Endothelial cell (in vitro differentiated cells): Measurements from ENCODE around the gene ZNF536. TPM values are rescaled to one million over a fixed set of nuclear protein-coding genes. Genes with fewer than 3 reads are reported as not detected.

Experiments
- DNase-seq: peaks from one replicate; pipeline ENCODE4 v3.0.0; 2021; ENCODE audit warnings: low spot score
- H3K27ac Mint-ChIP-seq: one replicate; pipeline ENCODE4 v1.8.0; 2021; ENCODE audit warnings: mixed read lengths, inconsistent platforms; ENCODE audit not compliant: unreplicated experiment
- H3K27me3 Mint-ChIP-seq: one replicate; pipeline ENCODE4 v1.8.0; 2021; ENCODE audit warnings: mild to moderate bottlenecking, moderate library complexity, mixed read lengths, inconsistent platforms; ENCODE audit not compliant: unreplicated experiment
- H3K36me3 Mint-ChIP-seq: one replicate; pipeline ENCODE4 v1.8.0; 2021; ENCODE audit warnings: mild to moderate bottlenecking, low read depth, mixed read lengths, inconsistent platforms; ENCODE audit not compliant: unreplicated experiment
- H3K4me1 Mint-ChIP-seq: one replicate; pipeline ENCODE4 v1.8.0; 2021; ENCODE audit warnings: mild to moderate bottlenecking, mixed read lengths, inconsistent platforms; ENCODE audit not compliant: unreplicated experiment
- H3K4me3 Mint-ChIP-seq: one replicate; pipeline ENCODE4 v1.8.0; 2021; ENCODE audit warnings: mild to moderate bottlenecking, mixed read lengths, inconsistent platforms; ENCODE audit not compliant: unreplicated experiment
- H3K9me3 Mint-ChIP-seq: one replicate; pipeline ENCODE4 v1.8.0; 2021; ENCODE audit warnings: mixed read lengths, inconsistent platforms; ENCODE audit not compliant: unreplicated experiment
- total RNA-seq: library from RNA; stranded (reverse); fragmentation: NEBNext Ultra II Directional; extraction: Animal tissue kit (Norgen Biotek cat#: 25700); gene quantifications from one replicate; pipeline ENCODE4 v1.2.1, GENCODE V29; 2021; ENCODE audit not compliant: unreplicated experiment
- TF ChIP-seq, protein P1 (sequence below): fragments of 200-600 bp; sonication (generic); IDR thresholded peaks from one replicate; pipeline ENCODE4 v1.5.0; 2021; ENCODE audit warnings: antibody characterized with exemption; ENCODE audit not compliant: unreplicated experiment

The ZNF536 gene
- total RNA-seq, 1 donor from 2014 or later = 0.33 TPM

DNA sequence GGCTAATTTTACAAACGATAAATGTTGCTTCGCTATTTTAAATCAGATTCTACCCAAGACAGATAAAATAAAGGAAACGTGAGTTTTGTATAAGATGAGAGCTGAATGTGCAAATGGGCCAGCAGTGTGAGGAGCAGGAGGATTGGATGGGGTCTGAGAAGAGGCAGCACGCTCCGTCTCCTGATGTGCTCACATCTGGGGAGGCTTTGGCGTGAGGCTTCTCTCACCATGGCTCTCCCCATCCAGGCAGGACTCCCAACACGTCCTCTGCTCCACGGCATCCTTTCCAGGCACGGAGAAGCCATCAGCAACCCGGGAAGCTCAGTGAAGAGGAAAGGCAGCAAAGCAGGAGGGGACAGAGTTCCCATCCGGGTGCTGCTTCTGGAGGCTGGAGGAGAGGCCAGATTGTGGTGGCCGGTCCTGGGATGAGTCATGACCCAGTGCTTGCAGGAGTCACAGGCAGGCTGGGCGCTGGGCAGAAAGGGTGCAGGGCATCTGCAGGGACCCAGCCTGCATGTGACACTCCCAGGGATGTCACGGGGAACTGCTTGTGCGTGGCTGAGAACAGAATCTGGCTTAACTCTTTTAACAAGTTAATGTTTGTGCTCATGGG is 47.5 kb downstream of the ZNF536 start:
- TF ChIP-seq, protein P1, sequence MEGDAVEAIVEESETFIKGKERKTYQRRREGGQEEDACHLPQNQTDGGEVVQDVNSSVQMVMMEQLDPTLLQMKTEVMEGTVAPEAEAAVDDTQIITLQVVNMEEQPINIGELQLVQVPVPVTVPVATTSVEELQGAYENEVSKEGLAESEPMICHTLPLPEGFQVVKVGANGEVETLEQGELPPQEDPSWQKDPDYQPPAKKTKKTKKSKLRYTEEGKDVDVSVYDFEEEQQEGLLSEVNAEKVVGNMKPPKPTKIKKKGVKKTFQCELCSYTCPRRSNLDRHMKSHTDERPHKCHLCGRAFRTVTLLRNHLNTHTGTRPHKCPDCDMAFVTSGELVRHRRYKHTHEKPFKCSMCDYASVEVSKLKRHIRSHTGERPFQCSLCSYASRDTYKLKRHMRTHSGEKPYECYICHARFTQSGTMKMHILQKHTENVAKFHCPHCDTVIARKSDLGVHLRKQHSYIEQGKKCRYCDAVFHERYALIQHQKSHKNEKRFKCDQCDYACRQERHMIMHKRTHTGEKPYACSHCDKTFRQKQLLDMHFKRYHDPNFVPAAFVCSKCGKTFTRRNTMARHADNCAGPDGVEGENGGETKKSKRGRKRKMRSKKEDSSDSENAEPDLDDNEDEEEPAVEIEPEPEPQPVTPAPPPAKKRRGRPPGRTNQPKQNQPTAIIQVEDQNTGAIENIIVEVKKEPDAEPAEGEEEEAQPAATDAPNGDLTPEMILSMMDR = no peak
- no peak overlapping the region for H3K27ac Mint-ChIP-seq
- no peak overlapping the region for H3K4me3 Mint-ChIP-seq
- H3K9me3 Mint-ChIP-seq = no peaks in the 10 kb centered on the region
- peaks cover 3% of the 10 kb centered on the region for H3K27me3 Mint-ChIP-seq
- no peaks in the 10 kb centered on the region for H3K4me1 Mint-ChIP-seq
- H3K36me3 Mint-ChIP-seq = no peaks in the 10 kb centered on the region
- DNase-seq = no peak

DNA sequence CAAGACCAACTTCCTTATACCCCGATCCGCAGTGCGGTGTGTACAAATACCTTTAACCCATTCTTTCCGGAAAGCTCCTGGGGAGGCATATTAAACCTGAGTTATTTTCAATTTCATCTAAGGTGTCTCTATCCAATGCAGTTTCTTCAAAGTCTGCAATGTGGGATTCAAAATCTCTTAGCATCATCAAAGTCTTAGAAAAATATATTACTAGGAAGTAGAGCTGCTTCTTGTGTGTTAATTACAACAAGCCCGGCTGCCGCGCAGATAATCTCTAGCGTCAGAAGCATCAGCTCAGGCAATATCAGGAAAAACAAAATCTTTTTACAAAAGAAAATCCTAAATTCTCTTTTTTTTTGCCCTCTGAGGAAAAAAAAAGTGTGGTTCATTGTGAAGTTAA is 48.1 kb downstream of the ZNF536 start:
- TF ChIP-seq, protein P1 = no peak
- H3K4me3 Mint-ChIP-seq = no peak overlapping the region
- H3K36me3 Mint-ChIP-seq = no peaks in the 10 kb centered on the region
- no peaks in the 10 kb centered on the region for H3K9me3 Mint-ChIP-seq
- H3K4me1 Mint-ChIP-seq = no peaks in the 10 kb centered on the region
- H3K27ac Mint-ChIP-seq = no peak overlapping the region
- DNase-seq = no peak
- peaks cover 3% of the 10 kb centered on the region for H3K27me3 Mint-ChIP-seq

DNA sequence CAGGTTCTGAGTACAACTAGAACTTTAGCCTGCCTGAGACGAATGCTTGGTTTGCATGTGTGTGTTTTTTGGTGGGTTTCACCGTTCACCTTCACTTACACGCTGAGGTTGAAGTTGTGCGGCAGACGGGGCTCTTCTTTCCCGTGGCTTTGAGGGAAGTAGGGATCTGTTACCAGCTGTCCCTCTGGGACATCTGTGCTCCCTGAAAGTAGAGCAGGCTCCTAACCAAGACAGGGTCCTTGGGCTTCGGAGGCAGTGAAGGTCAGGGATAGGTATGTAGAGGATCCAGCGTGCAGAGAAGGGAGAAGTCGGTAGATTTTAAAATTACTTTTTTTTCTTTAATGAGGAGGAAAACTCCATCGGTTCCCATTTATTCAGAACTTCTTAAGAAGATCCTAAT is 48.7 kb downstream of the ZNF536 start:
- Mint-ChIP-seq H3K9me3 (no peaks in the 10 kb centered on the region), H3K4me3 (no peak overlapping the region), H3K36me3 (no peaks in the 10 kb centered on the region), H3K27me3 (peaks cover 3% of the 10 kb centered on the region), H3K4me1 (no peaks in the 10 kb centered on the region), H3K27ac (no peak overlapping the region)
- TF ChIP-seq, protein P1 = no peak
- DNase-seq = no peak

DNA sequence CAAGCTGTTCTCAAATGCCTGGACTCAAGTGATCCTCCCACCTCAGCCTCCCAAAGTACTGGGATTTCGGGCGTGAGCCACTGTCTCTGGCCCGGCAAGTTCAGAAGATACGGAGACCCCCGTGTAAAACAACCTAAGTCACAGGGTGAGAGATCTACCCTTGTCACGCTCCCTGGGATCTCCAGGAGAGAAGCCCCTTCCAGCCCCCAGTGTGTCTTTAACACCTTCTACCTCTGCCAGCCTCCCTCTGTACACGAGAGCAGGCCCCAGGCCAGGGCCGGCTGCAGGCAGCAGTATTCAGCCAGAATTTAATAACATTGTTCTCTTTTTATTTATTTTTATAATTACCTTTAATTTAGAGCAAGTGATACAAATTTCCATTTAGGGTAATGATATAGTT is 49.4 kb downstream of the ZNF536 start:
- H3K27me3 Mint-ChIP-seq = peaks cover 3% of the 10 kb centered on the region
- no peak overlapping the region for H3K4me3 Mint-ChIP-seq
- DNase-seq = no peak
- no peaks in the 10 kb centered on the region for H3K4me1 Mint-ChIP-seq
- no peak overlapping the region for H3K27ac Mint-ChIP-seq
- H3K36me3 Mint-ChIP-seq = no peaks in the 10 kb centered on the region
- H3K9me3 Mint-ChIP-seq = no peaks in the 10 kb centered on the region
- TF ChIP-seq, protein P1 = no peak

DNA sequence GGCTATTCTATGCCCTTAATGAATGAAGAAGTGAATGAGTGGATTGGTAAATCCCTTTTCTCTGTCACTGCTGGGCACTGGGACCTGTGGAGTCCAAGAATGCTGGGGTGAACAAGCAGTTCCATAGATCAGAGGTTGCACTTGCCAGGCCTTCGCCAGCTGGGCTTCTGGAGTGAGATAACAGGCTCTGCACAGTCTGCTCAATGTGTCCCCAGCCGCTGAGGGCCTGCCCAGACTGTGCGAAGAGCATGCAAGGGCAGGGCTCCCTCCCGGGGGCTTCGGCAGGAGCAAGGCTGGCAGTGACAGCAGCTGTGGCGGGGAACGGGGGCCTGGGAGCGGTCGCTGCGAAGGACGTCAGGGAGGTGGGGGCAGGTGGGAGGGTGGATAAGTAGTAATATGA is 51.3 kb downstream of the ZNF536 start:
- Mint-ChIP-seq H3K27me3 (peaks cover 3% of the 10 kb centered on the region), H3K27ac (no peak overlapping the region), H3K36me3 (no peaks in the 10 kb centered on the region), H3K9me3 (no peaks in the 10 kb centered on the region), H3K4me1 (no peaks in the 10 kb centered on the region), H3K4me3 (no peak overlapping the region)
- no peak for DNase-seq
- TF ChIP-seq, protein P1 = no peak
